ENCODE results near the gene STX7.
"Not testable (repeated sequence)": the region's sequence is repeated elsewhere in the genome, so short reads cannot be mapped to it uniquely, and the experiment has no call there.

DNA sequence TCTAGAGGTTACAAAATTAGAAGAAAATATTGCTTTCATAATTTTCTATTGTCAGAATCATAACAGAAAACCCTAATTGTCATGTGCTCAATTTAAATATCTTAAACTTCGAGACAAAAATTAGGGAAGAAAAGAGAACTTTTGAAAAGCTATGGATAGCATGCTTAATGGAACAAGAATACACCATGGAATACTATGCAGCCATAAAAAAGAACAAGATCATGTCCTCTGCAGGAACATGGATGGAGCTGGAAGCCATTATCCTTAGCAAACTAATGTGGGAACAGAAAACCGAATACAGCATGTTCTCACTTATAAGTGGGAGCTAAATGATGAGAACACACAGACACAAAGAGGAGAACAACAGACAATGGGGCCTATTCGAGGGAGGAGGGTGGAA lies 47.2 kb upstream of the STX7 start:
- TF ChIP-seq, protein P1, sequence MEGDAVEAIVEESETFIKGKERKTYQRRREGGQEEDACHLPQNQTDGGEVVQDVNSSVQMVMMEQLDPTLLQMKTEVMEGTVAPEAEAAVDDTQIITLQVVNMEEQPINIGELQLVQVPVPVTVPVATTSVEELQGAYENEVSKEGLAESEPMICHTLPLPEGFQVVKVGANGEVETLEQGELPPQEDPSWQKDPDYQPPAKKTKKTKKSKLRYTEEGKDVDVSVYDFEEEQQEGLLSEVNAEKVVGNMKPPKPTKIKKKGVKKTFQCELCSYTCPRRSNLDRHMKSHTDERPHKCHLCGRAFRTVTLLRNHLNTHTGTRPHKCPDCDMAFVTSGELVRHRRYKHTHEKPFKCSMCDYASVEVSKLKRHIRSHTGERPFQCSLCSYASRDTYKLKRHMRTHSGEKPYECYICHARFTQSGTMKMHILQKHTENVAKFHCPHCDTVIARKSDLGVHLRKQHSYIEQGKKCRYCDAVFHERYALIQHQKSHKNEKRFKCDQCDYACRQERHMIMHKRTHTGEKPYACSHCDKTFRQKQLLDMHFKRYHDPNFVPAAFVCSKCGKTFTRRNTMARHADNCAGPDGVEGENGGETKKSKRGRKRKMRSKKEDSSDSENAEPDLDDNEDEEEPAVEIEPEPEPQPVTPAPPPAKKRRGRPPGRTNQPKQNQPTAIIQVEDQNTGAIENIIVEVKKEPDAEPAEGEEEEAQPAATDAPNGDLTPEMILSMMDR (IDR thresholded peaks at IDR 0.05 in 2 of 3, conservative IDR thresholded peaks at IDR 0.05 in 1 of 3; ENCODE audit: borderline replicate concordance in 1 of 3, insufficient read depth in 1 of 3, low read depth in 2 of 3, low read length in 2 of 3): not testable (repeated sequence)
- TF ChIP-seq ZNF274 (IDR thresholded peaks at IDR 0.05; ENCODE audit: low read depth, low read length): not testable (repeated sequence)
- TF ChIP-seq, protein P2, sequence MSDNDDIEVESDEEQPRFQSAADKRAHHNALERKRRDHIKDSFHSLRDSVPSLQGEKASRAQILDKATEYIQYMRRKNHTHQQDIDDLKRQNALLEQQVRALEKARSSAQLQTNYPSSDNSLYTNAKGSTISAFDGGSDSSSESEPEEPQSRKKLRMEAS (IDR thresholded peaks at IDR 0.05): not testable (repeated sequence)
